Measurements from ENCODE around the gene DPEP2NB.
"Not testable (repeated sequence)": the region's sequence is repeated elsewhere in the genome, so short reads cannot be mapped to it uniquely, and the experiment has no call there.

Gene DPEP2NB

GRCh38 chr16:67979955-67980678 lies 35.6 kb downstream of the DPEP2NB start, which contains the start of gene DPEP3:
DPEP3 (minus strand) TSS chr16:67980499; CDS start chr16:67980380, 119 bp downstream.
- no peaks in the 10 kb centered on the region for H3K9me3 Mint-ChIP-seq
- no peak for ATAC-seq
- H3K4me3 Mint-ChIP-seq, result no peak within 1 kb of the TSS
- H3K27me3 Mint-ChIP-seq, result no peaks in the 10 kb centered on the region
- H3K4me1 Mint-ChIP-seq, result peaks cover 49% of the 10 kb centered on the region
- peak within 1 kb of the TSS; percentile 18 for H3K27ac Mint-ChIP-seq
- no peaks in the 10 kb centered on the region for H3K36me3 Mint-ChIP-seq

- ATAC-seq, result no peak
- H3K4me1 Mint-ChIP-seq, result peaks cover 27% of the 10 kb centered on the region
- no peak overlapping the region for H3K27ac Mint-ChIP-seq
- H3K36me3 Mint-ChIP-seq, result no peaks in the 10 kb centered on the region
- H3K27me3 Mint-ChIP-seq, result no peaks in the 10 kb centered on the region
- H3K9me3 Mint-ChIP-seq, result no peaks in the 10 kb centered on the region
- no peak overlapping the region for H3K4me3 Mint-ChIP-seq
Measured at GRCh38 chr16:67977469-67978227, 38.1 kb downstream of the DPEP2NB start.

DNA sequence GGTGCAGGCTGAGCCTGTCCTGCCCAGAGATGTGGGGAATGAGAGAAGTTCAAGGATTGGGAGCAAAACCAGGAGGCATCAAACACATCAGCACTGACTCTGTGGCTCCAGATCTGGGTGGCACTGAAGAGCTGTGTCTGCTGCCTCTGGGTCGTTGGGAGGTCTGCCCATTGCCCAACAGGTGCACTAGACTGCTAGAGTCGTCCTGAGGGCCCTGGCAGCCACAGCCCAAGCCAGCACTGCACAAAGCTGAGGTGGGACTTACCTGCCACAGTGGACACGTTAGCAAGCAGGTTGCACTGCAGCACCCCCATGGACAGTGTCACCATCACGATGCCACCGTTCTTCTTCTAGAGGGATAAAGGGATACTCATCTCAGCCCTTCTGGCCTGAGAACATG lies 38.7 kb downstream of the DPEP2NB start:
- no peak for ATAC-seq
- Mint-ChIP-seq H3K4me3 (no peak overlapping the region), H3K9me3 (no peaks in the 10 kb centered on the region), H3K27me3 (no peaks in the 10 kb centered on the region), H3K4me1 (peaks cover 23% of the 10 kb centered on the region), H3K36me3 (no peaks in the 10 kb centered on the region), H3K27ac (peak overlapping the region; percentile 83)

- no peaks in the 10 kb centered on the region for H3K36me3 Mint-ChIP-seq
- no peaks in the 10 kb centered on the region for H3K27me3 Mint-ChIP-seq
- peak overlapping the region; percentile 83 for H3K27ac Mint-ChIP-seq
- H3K9me3 Mint-ChIP-seq, result no peaks in the 10 kb centered on the region
- peaks cover 23% of the 10 kb centered on the region for H3K4me1 Mint-ChIP-seq
- no peak overlapping the region for H3K4me3 Mint-ChIP-seq
- no peak for ATAC-seq
Measured at GRCh38 chr16:67976205-67976604, 39.5 kb downstream of the DPEP2NB start.

DNA sequence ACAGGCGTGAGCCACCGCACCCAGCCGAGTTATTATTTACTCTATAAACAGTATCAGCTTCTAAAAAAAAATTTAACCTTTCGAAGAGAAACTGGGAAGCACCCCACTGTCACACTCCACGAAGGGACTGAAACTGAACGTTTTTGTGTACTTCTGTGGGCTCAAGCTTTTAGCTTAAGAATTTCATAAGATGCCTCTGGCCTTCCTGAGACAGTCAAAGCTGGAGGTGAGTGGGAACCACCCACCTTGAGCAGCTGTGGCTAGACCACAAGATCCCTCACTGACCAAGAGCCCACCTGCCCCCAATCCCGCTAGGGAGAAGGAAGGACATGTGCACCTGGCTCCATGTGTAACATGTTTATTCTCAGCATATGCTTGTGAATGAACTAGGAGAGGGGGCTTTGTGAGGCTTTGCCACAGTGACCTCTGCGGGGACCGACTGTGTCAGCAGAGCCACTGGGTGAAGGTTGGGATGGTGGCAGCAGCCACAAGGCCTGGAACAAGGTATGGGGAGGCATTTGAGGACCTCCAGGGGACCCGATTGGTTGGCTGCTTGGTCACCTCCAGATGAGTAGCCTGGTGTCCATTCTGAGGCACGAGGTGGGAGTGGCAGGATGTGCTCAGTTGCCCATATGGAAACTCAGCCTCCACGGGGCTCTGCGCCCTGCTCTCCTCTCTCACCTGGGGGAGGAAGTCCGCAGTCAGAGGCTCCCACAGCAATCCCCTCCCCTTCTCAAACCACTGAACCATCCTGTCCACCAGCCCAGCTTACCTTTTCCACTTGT lies 40.2 kb downstream of the DPEP2NB start:
- no peaks in the 10 kb centered on the region for H3K9me3 Mint-ChIP-seq
- peak overlapping the region; percentile 83 for H3K27ac Mint-ChIP-seq
- no peaks in the 10 kb centered on the region for H3K27me3 Mint-ChIP-seq
- peaks cover 23% of the 10 kb centered on the region for H3K4me1 Mint-ChIP-seq
- H3K4me3 Mint-ChIP-seq, result no peak overlapping the region
- peak; percentile 75 for ATAC-seq
- H3K36me3 Mint-ChIP-seq, result no peaks in the 10 kb centered on the region

- not testable (repeated sequence) for ATAC-seq, H3K27ac Mint-ChIP-seq, H3K27me3 Mint-ChIP-seq, H3K36me3 Mint-ChIP-seq, H3K9me3 Mint-ChIP-seq, H3K4me3 Mint-ChIP-seq
- H3K4me1 Mint-ChIP-seq, result peaks cover 36% of the 10 kb centered on the region
Measured at GRCh38 chr16:67972285-67972684, 43.4 kb downstream of the DPEP2NB start.

DNA sequence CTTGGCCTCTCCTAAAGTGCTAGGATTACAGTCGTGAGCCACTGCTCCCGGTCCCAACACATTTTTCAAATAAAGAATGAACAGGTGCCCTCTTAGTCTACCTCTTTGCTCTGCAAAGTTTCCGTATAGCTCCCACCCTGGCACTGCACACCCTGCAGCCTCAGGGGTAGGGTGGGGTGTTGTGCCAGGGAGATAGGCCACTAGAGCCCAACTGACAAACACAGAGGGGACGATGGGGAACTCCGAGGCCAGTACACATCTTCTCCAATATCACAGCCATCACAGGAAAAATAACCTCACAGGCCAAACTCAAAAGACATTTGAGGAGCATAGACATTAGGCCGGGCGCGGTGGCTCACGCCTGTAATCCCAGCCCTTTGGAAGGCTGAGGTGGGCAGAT lies 44.6 kb downstream of the DPEP2NB start:
- Mint-ChIP-seq H3K27ac (no peak overlapping the region), H3K4me1 (peaks cover 42% of the 10 kb centered on the region), H3K36me3 (no peaks in the 10 kb centered on the region), H3K9me3 (no peaks in the 10 kb centered on the region), H3K27me3 (no peaks in the 10 kb centered on the region), H3K4me3 (no peak overlapping the region)
- ATAC-seq, result no peak

- ATAC-seq, result no peak
- Mint-ChIP-seq H3K27me3 (no peaks in the 10 kb centered on the region), H3K27ac (peak overlapping the region; percentile 84), H3K4me3 (peak overlapping the region; percentile 98), H3K4me1 (peaks cover 46% of the 10 kb centered on the region), H3K9me3 (no peaks in the 10 kb centered on the region), H3K36me3 (no peaks in the 10 kb centered on the region)
Measured at GRCh38 chr16:67969254-67970039, 46.3 kb downstream of the DPEP2NB start.

DNA sequence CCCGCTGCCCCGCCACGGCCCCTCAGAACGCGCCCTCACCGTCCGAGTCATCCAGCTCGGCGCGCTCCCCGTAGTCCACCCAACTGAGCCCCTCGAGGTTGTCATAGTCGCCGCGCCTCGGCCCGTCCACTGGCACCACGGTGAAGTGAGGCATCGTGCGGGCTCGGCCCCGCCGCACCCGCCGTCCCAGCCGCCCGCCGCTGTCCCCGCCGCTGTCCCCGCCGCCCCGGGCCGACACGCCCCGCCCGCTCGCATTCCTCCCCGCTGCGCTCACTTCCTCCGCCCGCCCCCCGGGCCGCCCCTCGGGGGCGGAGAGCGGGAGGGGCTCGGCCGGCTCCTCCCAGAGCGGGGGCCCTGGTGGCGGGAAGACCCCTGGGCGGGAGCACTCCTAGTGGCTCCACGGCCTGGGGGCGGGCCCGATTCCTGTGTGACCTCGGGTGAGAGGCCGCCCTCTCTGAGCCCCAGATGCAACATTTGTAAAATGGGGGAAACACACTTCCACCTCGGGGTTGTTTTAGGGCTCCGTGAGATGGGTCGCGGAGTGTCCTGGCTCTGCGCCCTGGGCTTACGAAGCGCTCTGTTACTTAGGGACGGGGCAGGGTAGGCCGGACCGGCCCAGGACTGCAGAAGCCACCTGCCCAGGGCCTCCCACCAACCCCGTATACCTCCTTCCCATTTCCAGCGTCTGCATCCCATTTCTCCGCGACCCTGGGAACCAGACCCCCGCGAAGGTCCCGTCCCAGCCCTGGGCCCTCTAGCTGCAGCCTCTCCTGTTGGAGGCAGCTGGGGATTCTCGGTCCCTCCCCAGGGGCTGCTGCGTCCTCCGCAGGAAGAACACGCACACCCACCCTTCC lies 47.1 kb downstream of the DPEP2NB start, which contains the start of gene SLC12A4:
TSS of gene SLC12A4 (minus strand) at position 238 of the 854 bp plus-strand sequence. CDS start at position 154, 84 bp downstream.
- ATAC-seq, result peak; percentile 92
- Mint-ChIP-seq H3K9me3 (no peaks in the 10 kb centered on the region), H3K36me3 (no peaks in the 10 kb centered on the region), H3K27me3 (no peaks in the 10 kb centered on the region), H3K4me1 (peaks cover 46% of the 10 kb centered on the region), H3K27ac (peak within 1 kb of the TSS; percentile 84), H3K4me3 (peak within 1 kb of the TSS; percentile 98)

DNA sequence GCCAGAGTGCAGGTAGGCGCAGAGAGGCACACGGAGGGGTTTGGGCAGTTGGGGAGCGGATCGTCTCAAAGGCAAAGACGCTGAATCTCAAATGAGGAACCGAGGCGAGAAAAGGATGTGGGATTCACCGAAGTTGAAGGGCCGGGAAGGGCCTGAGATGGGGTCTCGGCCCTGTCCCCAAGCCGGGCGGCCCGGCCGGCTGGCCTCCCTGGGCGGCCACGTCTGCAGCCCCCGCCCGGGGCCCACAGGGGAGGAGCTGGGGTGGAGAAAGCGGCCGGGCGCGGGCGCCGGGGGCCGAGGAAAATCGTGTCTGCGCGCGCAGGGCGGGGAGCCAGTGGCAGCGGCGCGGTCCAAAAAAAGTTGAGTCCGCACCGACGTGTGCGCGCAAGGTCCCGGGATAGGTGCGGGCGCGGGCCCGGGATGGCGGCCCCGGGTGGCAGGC lies 47.7 kb downstream of the DPEP2NB start:
- H3K4me1 Mint-ChIP-seq, result peaks cover 48% of the 10 kb centered on the region
- peak overlapping the region; percentile 84 for H3K27ac Mint-ChIP-seq
- H3K36me3 Mint-ChIP-seq, result peaks cover 2% of the 10 kb centered on the region
- H3K27me3 Mint-ChIP-seq, result no peaks in the 10 kb centered on the region
- H3K9me3 Mint-ChIP-seq, result no peaks in the 10 kb centered on the region
- peak; percentile 60 for ATAC-seq
- H3K4me3 Mint-ChIP-seq, result peak overlapping the region; percentile 98

GRCh38 chr16:67967183-67967957 lies 48.3 kb downstream of the DPEP2NB start:
- H3K36me3 Mint-ChIP-seq, result peaks cover 8% of the 10 kb centered on the region
- H3K4me1 Mint-ChIP-seq, result peaks cover 53% of the 10 kb centered on the region
- H3K9me3 Mint-ChIP-seq, result no peaks in the 10 kb centered on the region
- H3K27ac Mint-ChIP-seq, result peak overlapping the region; percentile 84
- peak overlapping the region; percentile 98 for H3K4me3 Mint-ChIP-seq
- no peaks in the 10 kb centered on the region for H3K27me3 Mint-ChIP-seq
- ATAC-seq, result no peak

- peaks cover 15% of the 10 kb centered on the region for H3K36me3 Mint-ChIP-seq
- H3K9me3 Mint-ChIP-seq, result no peaks in the 10 kb centered on the region
- H3K27ac Mint-ChIP-seq, result peak overlapping the region; percentile 84
- ATAC-seq, result no peak
- peaks cover 53% of the 10 kb centered on the region for H3K4me1 Mint-ChIP-seq
- peak overlapping the region; percentile 98 for H3K4me3 Mint-ChIP-seq
- no peaks in the 10 kb centered on the region for H3K27me3 Mint-ChIP-seq
Measured at GRCh38 chr16:67966549-67967182, 49.0 kb downstream of the DPEP2NB start.
